GM18907 (cell line): ENCODE results near the gene ADRA2B.
"Not testable (repeated sequence)": the region's sequence is repeated elsewhere in the genome, so short reads cannot be mapped to it uniquely, and the experiment has no call there.

ENCODE experiments used
- ATAC-seq: cut with Tn5 transposase; IDR thresholded peaks from one replicate; pipeline ENCODE4 v1.9.1; 2021; ENCODE audit warnings: mild to moderate bottlenecking, moderate library complexity; ENCODE audit not compliant: unreplicated experiment

ADRA2B gene

GRCh38 chr2:96071087-96071976 is 45.0 kb downstream of the ADRA2B start:
- not testable (repeated sequence) for ATAC-seq

- not testable (repeated sequence) for ATAC-seq
Observed at GRCh38 chr2:96070351-96070750, 46.0 kb downstream of the ADRA2B start.

GRCh38 chr2:96069878-96070277 is 46.5 kb downstream of the ADRA2B start:
- not testable (repeated sequence) for ATAC-seq

GRCh38 chr2:96067902-96068581 is 48.3 kb downstream of the ADRA2B start:
- ATAC-seq = not testable (repeated sequence)

- ATAC-seq = not testable (repeated sequence)
Observed at GRCh38 chr2:96067098-96067660, 49.2 kb downstream of the ADRA2B start.

GRCh38 chr2:96066511-96066910 is 49.9 kb downstream of the ADRA2B start:
- not testable (repeated sequence) for ATAC-seq

DNA sequence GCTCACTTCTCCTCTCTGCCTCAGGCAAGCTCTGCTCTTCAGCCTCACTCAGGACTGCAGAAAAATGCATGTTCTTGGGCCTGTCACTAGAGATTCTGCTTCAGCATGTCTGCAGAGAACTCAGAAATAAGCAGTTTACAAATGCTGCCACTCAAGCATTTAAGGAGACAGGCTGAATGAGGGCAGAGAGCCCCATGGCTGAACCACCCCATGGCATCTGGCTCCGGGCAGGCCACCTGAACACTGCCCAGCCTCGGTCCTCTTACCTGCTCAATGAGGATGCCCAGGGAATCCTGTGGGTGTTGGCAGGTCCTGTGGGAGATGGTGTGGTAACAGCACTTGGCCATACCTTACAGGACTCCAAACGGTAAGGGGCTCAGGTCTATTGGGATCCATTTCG is 50.4 kb downstream of the ADRA2B start:
- not testable (repeated sequence) for ATAC-seq

DNA sequence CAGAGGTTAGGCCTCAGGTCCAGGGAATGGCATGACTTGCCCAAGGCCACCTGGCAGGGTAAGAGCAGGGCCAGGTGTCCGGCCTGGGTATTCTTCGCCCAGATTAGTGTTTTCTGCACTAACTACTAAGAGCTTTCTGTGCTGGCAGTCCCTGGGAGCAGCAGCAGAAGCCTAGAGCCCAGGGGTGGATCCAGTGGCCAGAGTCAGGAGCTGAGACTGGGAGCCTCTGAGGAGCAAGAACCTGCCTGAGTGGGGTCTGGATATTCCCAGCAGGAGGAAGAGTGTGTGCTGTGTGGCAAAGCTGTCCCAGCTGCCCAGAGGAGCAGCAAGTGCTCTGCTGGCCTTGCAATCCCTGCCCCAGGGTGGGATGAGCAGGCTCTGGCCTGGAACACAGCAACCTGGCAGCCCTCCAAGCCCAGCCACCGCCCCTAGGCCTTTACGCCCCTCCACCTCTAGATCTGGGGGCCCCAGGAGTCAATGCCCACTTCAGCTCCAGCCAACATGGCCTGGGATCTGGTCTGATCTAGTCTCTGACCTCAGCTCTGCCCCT is 50.9 kb downstream of the ADRA2B start:
- no peak for ATAC-seq

- not testable (repeated sequence) for ATAC-seq
Observed at GRCh38 chr2:96064760-96065159, 51.6 kb downstream of the ADRA2B start.

- ATAC-seq = not testable (repeated sequence)
Observed at GRCh38 chr2:96064047-96064675, 52.2 kb downstream of the ADRA2B start.

- ATAC-seq = not testable (repeated sequence)
Observed at GRCh38 chr2:96063116-96063899, 53.1 kb downstream of the ADRA2B start.
